GM18498 (cell line): ENCODE measurements around the gene F13B.
"Not testable (repeated sequence)": the region's sequence is repeated elsewhere in the genome, so short reads cannot be mapped to it uniquely, and the experiment has no call there.

ENCODE experiments used
- ATAC-seq: cut with Tn5 transposase; IDR thresholded peaks from one replicate; pipeline ENCODE4 v1.9.1; 2021; ENCODE audit warnings: mild to moderate bottlenecking, moderate library complexity; ENCODE audit not compliant: unreplicated experiment

F13B gene

DNA sequence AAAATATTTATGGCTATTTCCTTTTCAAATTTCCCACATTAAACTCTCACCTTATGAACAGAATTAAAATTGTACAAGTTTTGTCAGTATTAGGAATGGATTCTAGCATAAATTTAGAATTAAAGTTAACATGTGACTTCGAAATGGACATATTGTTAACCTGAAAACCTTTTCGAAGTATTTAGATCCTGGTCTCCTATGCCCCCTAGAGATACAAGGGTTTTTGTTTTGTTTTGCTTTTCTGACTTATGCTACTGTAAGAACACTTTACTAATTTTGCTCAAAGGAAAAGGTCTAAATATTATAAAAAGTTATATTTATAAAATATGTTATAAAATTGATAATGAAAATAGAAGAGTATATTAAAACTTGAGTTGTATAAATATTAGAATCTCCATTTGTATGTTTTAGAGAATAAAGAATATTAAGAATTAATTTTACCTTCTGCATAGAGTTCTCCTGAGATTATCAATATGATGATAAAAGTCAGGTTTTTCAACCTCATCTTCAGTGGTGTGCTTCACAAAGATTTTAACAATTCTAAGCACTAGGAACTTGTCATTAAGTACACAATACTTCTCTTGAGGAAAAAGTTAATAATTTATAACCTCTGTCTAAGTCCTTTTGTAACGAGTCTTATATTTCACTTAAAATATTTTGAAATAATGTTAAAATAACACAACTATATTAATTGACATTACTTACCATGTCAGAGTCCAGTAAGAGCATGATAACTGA, at the start of gene F13B:
Gene F13B, minus strand, starts transcription at position 542 of the 738 bp plus-strand sequence. Its CDS starts 37 bp downstream, at position 505.
- no peak for ATAC-seq

GRCh38 chr1:197116156-197116555, 49.1 kb upstream of the F13B start:
- no peak for ATAC-seq

DNA sequence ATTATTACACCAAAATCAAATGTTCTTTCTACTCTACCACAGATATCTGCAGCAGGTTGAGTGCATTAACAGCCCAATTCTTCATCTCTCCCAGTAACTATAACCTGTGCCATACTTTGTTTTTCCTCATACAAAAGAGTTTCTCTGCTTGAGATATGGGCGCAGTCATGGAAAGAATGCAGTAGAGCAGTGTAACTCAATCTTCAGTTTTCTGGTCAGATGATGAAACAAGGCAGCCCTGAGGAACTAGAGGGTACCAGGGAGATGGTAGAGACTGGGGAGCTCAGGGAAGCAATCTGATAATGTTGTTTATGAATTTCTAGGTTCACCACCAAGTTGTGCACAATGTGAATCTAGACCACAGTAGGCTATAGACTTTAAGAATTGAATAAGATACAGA, 39.8 kb upstream of the F13B start:
- ATAC-seq, result no peak

- no peak for ATAC-seq
Observed at GRCh38 chr1:197103300-197103699, 36.2 kb upstream of the F13B start.

DNA sequence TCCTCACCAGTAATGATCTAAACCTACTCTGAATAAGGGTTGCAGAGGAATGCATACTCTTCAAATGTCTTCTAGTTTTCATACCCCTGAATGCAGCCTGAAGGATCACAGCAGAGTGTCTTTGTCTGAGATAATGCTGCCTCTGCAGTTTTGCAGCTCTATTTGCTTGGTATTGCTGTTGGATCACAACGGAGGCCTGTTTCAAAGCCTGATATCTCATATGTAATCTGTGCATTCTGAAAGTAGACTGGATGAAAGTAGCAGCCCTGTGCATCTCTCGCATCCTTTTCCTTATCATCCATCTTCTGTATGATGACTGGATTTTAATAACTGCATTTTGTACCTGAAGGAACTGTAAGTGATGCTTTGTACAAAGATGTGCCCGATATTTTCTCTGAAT, 34.9 kb upstream of the F13B start:
- no peak for ATAC-seq

GRCh38 chr1:197100677-197101076, 33.6 kb upstream of the F13B start:
- ATAC-seq, result no peak

DNA sequence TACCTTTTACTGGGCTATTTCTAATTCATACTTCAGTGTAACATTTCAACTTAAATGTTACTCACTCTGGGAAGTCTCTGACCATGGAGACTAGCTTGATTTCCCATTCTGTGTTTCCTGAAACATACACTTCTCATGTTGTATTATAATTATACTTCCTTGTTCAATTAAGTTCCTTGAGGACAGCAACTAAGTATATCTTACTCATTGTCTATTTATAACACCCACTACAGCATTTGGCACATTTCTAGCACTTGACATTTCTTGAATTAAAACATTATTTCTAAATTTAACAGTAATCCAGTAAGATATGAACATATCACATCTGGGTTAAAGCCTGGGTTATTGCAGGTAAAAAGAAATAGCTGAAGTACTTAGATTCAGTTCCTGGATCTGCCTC, 32.4 kb upstream of the F13B start:
- no peak for ATAC-seq

DNA sequence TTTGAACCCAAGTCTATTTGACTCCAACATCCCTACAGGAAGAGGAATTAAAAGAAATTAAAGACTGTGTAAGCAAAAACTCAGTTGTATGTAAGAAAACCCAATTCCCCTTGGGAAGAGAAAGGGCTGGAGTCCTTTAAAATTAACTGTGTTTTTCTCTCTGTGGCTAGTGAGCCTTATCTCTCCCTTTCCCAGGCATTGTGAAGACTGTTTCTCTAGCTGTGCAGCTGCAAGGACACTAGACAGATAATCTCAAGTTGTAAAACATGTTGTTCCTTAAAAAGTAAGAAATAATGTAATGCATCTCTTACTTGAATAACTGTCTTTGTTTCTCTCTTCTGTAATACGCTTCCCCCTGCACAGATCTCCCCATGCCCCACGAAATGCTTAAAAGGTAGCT, 29.9 kb upstream of the F13B start:
- ATAC-seq, result not testable (repeated sequence)

- no peak for ATAC-seq
Observed at GRCh38 chr1:197096137-197096536, 29.1 kb upstream of the F13B start.

DNA sequence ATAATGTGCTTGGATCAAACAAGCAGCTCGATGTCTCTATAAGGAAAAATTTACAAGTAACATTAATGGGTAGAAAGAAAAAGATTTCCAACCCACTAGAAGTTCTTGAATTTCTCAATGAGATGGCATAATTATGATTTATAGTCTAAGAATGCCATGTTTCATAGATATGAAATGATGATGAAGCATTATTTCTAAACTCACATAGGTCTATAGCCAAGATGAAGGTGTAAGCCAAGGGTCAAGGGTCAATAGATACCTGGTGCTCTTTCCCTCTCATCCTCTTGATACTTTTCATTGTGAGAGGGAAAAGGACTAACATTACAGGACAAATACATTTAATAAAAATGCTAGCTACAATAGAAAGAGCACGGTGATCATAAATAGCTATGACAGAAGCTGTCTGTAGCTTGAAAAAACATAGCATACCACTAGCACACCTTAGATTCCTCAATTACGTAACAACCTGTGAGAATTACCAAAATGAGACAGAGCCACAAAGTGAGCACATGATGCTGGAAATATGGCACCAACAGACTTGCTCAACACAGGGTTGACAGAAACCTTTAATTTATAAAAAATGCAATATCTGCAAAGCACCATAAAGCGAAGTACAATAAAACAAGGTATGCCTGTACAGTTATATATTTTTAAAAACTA, 26.3 kb upstream of the F13B start:
- no peak for ATAC-seq

GRCh38 chr1:197092491-197093023, 25.5 kb upstream of the F13B start:
- no peak for ATAC-seq

DNA sequence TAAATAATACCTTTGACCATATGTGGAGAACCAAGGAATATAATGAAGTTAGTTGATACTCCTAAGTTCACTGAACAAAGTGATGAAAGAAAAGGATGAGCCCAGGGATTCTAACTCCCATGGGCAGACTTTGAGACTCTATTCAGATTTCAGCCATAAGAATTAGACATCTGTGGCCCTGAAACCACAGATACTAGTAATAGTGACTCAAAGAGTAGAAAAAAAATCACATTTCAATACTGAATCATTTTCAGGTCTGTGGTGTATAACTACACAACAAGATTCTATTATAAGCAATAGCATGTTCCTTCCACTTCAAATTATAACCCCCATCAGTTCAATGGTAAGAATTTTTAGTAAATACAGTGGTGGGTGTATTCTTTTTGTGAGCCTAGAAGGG, 16.4 kb upstream of the F13B start:
- no peak for ATAC-seq

- ATAC-seq, result no peak
Observed at GRCh38 chr1:197081117-197081753, 14.2 kb upstream of the F13B start.

GRCh38 chr1:197080323-197080722, 13.3 kb upstream of the F13B start:
- ATAC-seq, result no peak

- no peak for ATAC-seq
Observed at GRCh38 chr1:197076585-197076984, 9.5 kb upstream of the F13B start.

DNA sequence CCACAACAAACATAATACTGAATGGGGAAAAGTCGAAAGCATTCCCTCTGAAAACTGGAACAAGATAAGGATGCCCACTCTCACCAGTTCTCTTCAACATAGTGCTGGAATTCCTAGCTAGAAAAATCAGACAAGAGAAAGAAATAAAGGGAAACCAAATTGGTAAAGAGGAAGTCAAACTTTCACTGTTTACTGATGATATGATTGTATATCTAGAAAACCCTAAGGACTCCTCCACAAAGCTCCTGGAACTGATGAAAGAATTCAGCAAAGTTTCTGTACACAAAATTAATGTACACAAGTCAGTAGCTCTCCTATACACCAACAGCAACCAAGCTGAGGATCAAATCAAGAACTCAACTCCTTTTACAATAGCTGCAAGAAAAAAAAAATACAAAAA, 6.9 kb upstream of the F13B start:
- ATAC-seq, result no peak

GRCh38 chr1:197067457-197067818, 378 bp upstream of the F13B start:
- ATAC-seq, result no peak

DNA sequence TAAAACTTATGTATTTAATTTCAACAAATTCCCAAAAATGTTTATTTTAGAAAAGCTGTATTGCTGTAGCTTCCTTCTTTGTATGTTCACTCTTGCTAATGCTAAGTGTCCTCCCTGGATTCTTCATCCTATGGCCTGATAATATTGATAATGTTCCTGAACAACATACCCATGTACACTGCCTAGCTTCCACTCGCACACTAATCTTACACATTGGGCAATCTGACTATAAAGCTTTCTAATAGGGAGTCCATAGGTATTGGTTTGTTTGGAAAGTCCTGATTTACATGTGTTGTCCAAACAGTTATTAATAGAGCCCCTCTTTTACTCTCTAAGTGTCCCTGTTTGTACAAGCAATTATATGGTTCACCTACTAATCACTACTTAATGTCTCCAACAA, 783 bp downstream of the F13B start:
- ATAC-seq, result no peak

DNA sequence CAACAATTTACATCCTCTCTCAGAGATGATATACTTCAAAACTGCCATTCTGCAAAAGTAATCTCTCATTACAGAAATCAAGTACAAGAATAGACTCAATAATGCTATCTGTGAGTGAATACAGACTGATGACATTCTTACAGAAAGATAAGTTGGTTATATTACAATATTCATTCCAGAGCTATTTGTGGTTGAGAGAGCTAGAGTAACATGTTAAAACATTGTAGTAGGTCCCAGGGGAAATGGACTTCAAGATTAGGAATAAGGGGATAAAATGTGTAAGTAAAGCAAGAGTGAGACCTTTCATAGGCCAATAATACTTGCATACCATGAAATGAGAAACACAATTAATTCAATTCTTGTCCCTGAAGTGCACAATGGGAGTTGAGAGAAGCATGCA, 1.5 kb downstream of the F13B start:
- ATAC-seq, result no peak

DNA sequence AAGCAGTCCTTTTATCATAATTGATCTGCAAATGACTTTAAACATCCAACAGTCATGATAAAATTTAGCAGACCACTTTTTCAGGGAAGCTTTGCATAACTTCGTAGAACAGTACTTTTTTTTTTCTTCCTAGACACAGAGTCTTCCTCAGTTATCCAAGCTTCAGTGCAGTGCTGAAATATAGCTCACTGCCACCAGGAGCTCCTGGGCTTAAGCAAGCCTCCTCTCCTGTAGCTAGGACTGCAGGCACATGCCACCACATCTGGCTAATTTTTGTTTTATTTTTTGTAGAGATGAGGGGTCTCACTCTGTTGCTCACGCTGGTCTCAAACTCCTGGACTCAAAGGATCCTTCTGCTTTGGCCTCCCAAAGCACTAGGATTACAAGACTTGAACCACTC, 3.8 kb downstream of the F13B start:
- peak; percentile 36 for ATAC-seq

- ATAC-seq, result peak; percentile 98
Observed at GRCh38 chr1:197062692-197063091, 4.4 kb downstream of the F13B start.

DNA sequence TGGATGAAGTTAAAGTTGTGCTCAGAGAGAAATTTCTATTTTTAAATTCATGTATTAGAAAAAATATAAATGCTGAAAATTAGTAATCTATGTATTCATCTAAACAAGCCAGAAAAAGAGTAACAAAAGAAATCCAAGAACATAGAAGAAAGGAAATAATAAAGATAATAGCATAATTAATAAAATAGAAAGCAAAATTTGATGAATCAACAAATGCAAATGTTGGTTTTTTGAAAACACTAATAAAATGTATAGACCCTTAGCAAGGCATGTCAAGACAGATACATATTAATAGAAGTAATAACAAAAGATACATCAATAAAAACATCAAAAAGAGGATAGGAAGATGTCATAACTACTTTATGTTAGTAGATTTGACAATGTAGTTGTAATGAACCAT, 18.0 kb downstream of the F13B start:
- ATAC-seq, result no peak
